ENCODE results near the gene RAPGEF1.
A peak's percentile ranks its signal among the peaks of the same experiment; 100 is the strongest.

Gene RAPGEF1

GRCh38 chr9:131612851-131613250 is 127.0 kb downstream of the RAPGEF1 start:
- DNase-seq = no peak
- no peaks in the 10 kb centered on the region for H3K27me3 ChIP-seq (replicated peaks in 2 of 5; ENCODE audit: control insufficient read depth in 4 of 5, insufficient read depth in 5 of 5, low read length in 4 of 5)
- peaks cover 3 to 21% (median 12%) of the 10 kb centered on the region in 4 experiments for H3K4me1 ChIP-seq (ENCODE audit: control extremely low read depth in 1 of 4, control insufficient read depth in 4 of 4, insufficient read depth in 4 of 4, low read length in 3 of 4)
- peaks cover 5 to 64% (median 25%) of the 10 kb centered on the region in 4 experiments for H3K36me3 ChIP-seq (ENCODE audit: control insufficient read depth in 4 of 4, insufficient read depth in 4 of 4, low read length in 3 of 4)
- no peaks in the 10 kb centered on the region for H3K9me3 ChIP-seq (ENCODE audit: control extremely low read depth in 1 of 5, control insufficient read depth in 4 of 5, insufficient read depth in 2 of 5, low read depth in 1 of 5, low read length in 4 of 5)
- ChIA-PET CTCF (interaction anchor here (0.8 to 1.3 kb wide), 2 partner anchors 12 to 26 kb away, joined by 3 to 4 read pairs; no protein-coding TSS in a partner anchor), POLR2A (no interaction called here)
- H3K27ac ChIP-seq (ENCODE audit: insufficient read depth in 1 of 2, low read depth in 1 of 2, low read length in 2 of 2, poor library complexity in 1 of 2, severe bottlenecking in 2 of 2) = no peak overlapping the region
- H3K4me3 ChIP-seq (ENCODE audit: control insufficient read depth in 1 of 7, extremely low read depth in 1 of 7, insufficient read depth in 4 of 7, low read depth in 2 of 7, low read length in 6 of 7) = no peak overlapping the region
- WGBS (ENCODE audit: insufficient coverage) = 98% methylated on average over 7 of the region's 7 CpGs

GRCh38 chr9:131611586-131612315 is 128.1 kb downstream of the RAPGEF1 start:
- Histone ChIP-seq H3K27me3 (replicated peaks in 2 of 5; ENCODE audit: control insufficient read depth in 4 of 5, insufficient read depth in 5 of 5, low read length in 4 of 5) (no peaks in the 10 kb centered on the region), H3K4me3 (ENCODE audit: control insufficient read depth in 1 of 7, extremely low read depth in 1 of 7, insufficient read depth in 4 of 7, low read depth in 2 of 7, low read length in 6 of 7) (no peak overlapping the region), H3K9me3 (ENCODE audit: control extremely low read depth in 1 of 5, control insufficient read depth in 4 of 5, insufficient read depth in 2 of 5, low read depth in 1 of 5, low read length in 4 of 5) (no peaks in the 10 kb centered on the region), H3K27ac (ENCODE audit: insufficient read depth in 1 of 2, low read depth in 1 of 2, low read length in 2 of 2, poor library complexity in 1 of 2, severe bottlenecking in 2 of 2) (no peak overlapping the region), H3K36me3 (ENCODE audit: control insufficient read depth in 4 of 4, insufficient read depth in 4 of 4, low read length in 3 of 4) (peaks cover 5 to 60% (median 24%) of the 10 kb centered on the region in 4 experiments), H3K4me1 (ENCODE audit: control extremely low read depth in 1 of 4, control insufficient read depth in 4 of 4, insufficient read depth in 4 of 4, low read length in 3 of 4) (peaks cover 3 to 21% (median 12%) of the 10 kb centered on the region in 4 experiments)
- no peak for DNase-seq
- ChIA-PET POLR2A (no interaction called here), CTCF (interaction anchor here (1.0 to 1.9 kb wide), 4 partner anchors 9 to 129 kb away, joined by 3 to 6 read pairs (median 4); partner anchors contain the start of gene RAPGEF1)
- WGBS (ENCODE audit: insufficient coverage) = 99% methylated on average over 11 of the region's 11 CpGs

- peak in 2 of 3 donors; percentile 49 to 55 for DNase-seq
- POLR2A ChIA-PET = interaction anchor here (0.9 kb wide), 2 partner anchors 25 to 128 kb away, joined by 3 to 4 read pairs; no protein-coding TSS in a partner anchor
Measured at GRCh38 chr9:131610231-131610761, 129.6 kb downstream of the RAPGEF1 start.

GRCh38 chr9:131609099-131609830 is 130.6 kb downstream of the RAPGEF1 start:
- ChIA-PET POLR2A (no interaction called here), CTCF (interaction anchor here (0.9 to 3.8 kb wide), 6 partner anchors 8 to 138 kb away, joined by 3 to 24 read pairs (median 4); no protein-coding TSS in a partner anchor)
- Histone ChIP-seq H3K27ac (ENCODE audit: insufficient read depth in 1 of 2, low read depth in 1 of 2, low read length in 2 of 2, poor library complexity in 1 of 2, severe bottlenecking in 2 of 2) (no peak overlapping the region), H3K4me1 (ENCODE audit: control extremely low read depth in 1 of 4, control insufficient read depth in 4 of 4, insufficient read depth in 4 of 4, low read length in 3 of 4) (peaks cover 3 to 21% (median 12%) of the 10 kb centered on the region in 4 experiments), H3K36me3 (ENCODE audit: control insufficient read depth in 4 of 4, insufficient read depth in 4 of 4, low read length in 3 of 4) (peaks cover 5 to 58% (median 25%) of the 10 kb centered on the region in 4 experiments), H3K9me3 (ENCODE audit: control extremely low read depth in 1 of 5, control insufficient read depth in 4 of 5, insufficient read depth in 2 of 5, low read depth in 1 of 5, low read length in 4 of 5) (no peaks in the 10 kb centered on the region), H3K27me3 (replicated peaks in 2 of 5; ENCODE audit: control insufficient read depth in 4 of 5, insufficient read depth in 5 of 5, low read length in 4 of 5) (no peaks in the 10 kb centered on the region), H3K4me3 (ENCODE audit: control insufficient read depth in 1 of 7, extremely low read depth in 1 of 7, insufficient read depth in 4 of 7, low read depth in 2 of 7, low read length in 6 of 7) (no peak overlapping the region)
- 91% methylated on average over 13 of the region's 14 CpGs for WGBS (ENCODE audit: insufficient coverage)
- no peak for DNase-seq

More at GRCh38 chr9:131610231-131610761, 129.6 kb downstream of the RAPGEF1 start:
- Histone ChIP-seq H3K36me3 (ENCODE audit: control insufficient read depth in 4 of 4, insufficient read depth in 4 of 4, low read length in 3 of 4) (peaks cover 3 to 54% (median 18%) of the 10 kb centered on the region in 4 experiments), H3K27me3 (replicated peaks in 2 of 5; ENCODE audit: control insufficient read depth in 4 of 5, insufficient read depth in 5 of 5, low read length in 4 of 5) (no peaks in the 10 kb centered on the region), H3K27ac (ENCODE audit: insufficient read depth in 1 of 2, low read depth in 1 of 2, low read length in 2 of 2, poor library complexity in 1 of 2, severe bottlenecking in 2 of 2) (no peak overlapping the region), H3K9me3 (ENCODE audit: control extremely low read depth in 1 of 5, control insufficient read depth in 4 of 5, insufficient read depth in 2 of 5, low read depth in 1 of 5, low read length in 4 of 5) (no peaks in the 10 kb centered on the region), H3K4me1 (ENCODE audit: control extremely low read depth in 1 of 4, control insufficient read depth in 4 of 4, insufficient read depth in 4 of 4, low read length in 3 of 4) (peaks cover 3 to 21% (median 12%) of the 10 kb centered on the region in 4 experiments), H3K4me3 (ENCODE audit: control insufficient read depth in 1 of 7, extremely low read depth in 1 of 7, insufficient read depth in 4 of 7, low read depth in 2 of 7, low read length in 6 of 7) (peak overlapping the region in 2 of 7 experiments; percentile 1 to 6)
- 56% methylated on average over 7 of the region's 7 CpGs for WGBS (ENCODE audit: insufficient coverage)
- CTCF ChIA-PET = interaction anchor here (0.6 to 3.8 kb wide), 11 partner anchors 10 to 130 kb away, joined by 3 to 24 read pairs (median 4); partner anchors contain the start of gene RAPGEF1

- Histone ChIP-seq H3K4me3 (ENCODE audit: control insufficient read depth in 1 of 7, extremely low read depth in 1 of 7, insufficient read depth in 4 of 7, low read depth in 2 of 7, low read length in 6 of 7) (no peak overlapping the region), H3K27ac (ENCODE audit: insufficient read depth in 1 of 2, low read depth in 1 of 2, low read length in 2 of 2, poor library complexity in 1 of 2, severe bottlenecking in 2 of 2) (no peak overlapping the region), H3K36me3 (ENCODE audit: control insufficient read depth in 4 of 4, insufficient read depth in 4 of 4, low read length in 3 of 4) (peaks cover 8 to 59% (median 26%) of the 10 kb centered on the region in 4 experiments), H3K4me1 (ENCODE audit: control extremely low read depth in 1 of 4, control insufficient read depth in 4 of 4, insufficient read depth in 4 of 4, low read length in 3 of 4) (peaks cover 3 to 21% (median 12%) of the 10 kb centered on the region in 4 experiments), H3K9me3 (ENCODE audit: control extremely low read depth in 1 of 5, control insufficient read depth in 4 of 5, insufficient read depth in 2 of 5, low read depth in 1 of 5, low read length in 4 of 5) (no peaks in the 10 kb centered on the region), H3K27me3 (replicated peaks in 2 of 5; ENCODE audit: control insufficient read depth in 4 of 5, insufficient read depth in 5 of 5, low read length in 4 of 5) (no peaks in the 10 kb centered on the region)
- ChIA-PET CTCF (interaction anchor here (0.9 to 3.8 kb wide), 2 partner anchors 17 to 139 kb away, joined by 3 to 24 read pairs; no protein-coding TSS in a partner anchor), POLR2A (no interaction called here)
- WGBS (ENCODE audit: insufficient coverage) = 92% methylated on average over 8 of the region's 12 CpGs
- no peak for DNase-seq
Measured at GRCh38 chr9:131608493-131609037, 131.3 kb downstream of the RAPGEF1 start.

- Histone ChIP-seq H3K27me3 (replicated peaks in 2 of 5; ENCODE audit: control insufficient read depth in 4 of 5, insufficient read depth in 5 of 5, low read length in 4 of 5) (no peaks in the 10 kb centered on the region), H3K27ac (ENCODE audit: insufficient read depth in 1 of 2, low read depth in 1 of 2, low read length in 2 of 2, poor library complexity in 1 of 2, severe bottlenecking in 2 of 2) (no peak overlapping the region), H3K9me3 (ENCODE audit: control extremely low read depth in 1 of 5, control insufficient read depth in 4 of 5, insufficient read depth in 2 of 5, low read depth in 1 of 5, low read length in 4 of 5) (no peaks in the 10 kb centered on the region), H3K4me1 (ENCODE audit: control extremely low read depth in 1 of 4, control insufficient read depth in 4 of 4, insufficient read depth in 4 of 4, low read length in 3 of 4) (peaks cover 3 to 21% (median 12%) of the 10 kb centered on the region in 4 experiments), H3K36me3 (ENCODE audit: control insufficient read depth in 4 of 4, insufficient read depth in 4 of 4, low read length in 3 of 4) (peaks cover 8 to 59% (median 23%) of the 10 kb centered on the region in 4 experiments), H3K4me3 (ENCODE audit: control insufficient read depth in 1 of 7, extremely low read depth in 1 of 7, insufficient read depth in 4 of 7, low read depth in 2 of 7, low read length in 6 of 7) (no peak overlapping the region)
- POLR2A ChIA-PET = interaction anchor here (0.7 to 1.1 kb wide), 2 partner anchors 15 to 22 kb away, joined by 3 to 4 read pairs; no protein-coding TSS in a partner anchor
- WGBS (ENCODE audit: insufficient coverage) = 85% methylated on average over 6 of the region's 8 CpGs
- CTCF ChIA-PET = interaction anchor here (3.8 kb wide), 1 partner anchor 16 kb away, joined by 24 read pairs; no protein-coding TSS in a partner anchor
- DNase-seq = no peak
Measured at GRCh38 chr9:131607591-131607990, 132.3 kb downstream of the RAPGEF1 start.

All from common myeloid progenitor, CD34-positive (primary cell).